K562 (cell line): ENCODE measurements around the gene MAB21L4. TPM values are rescaled to one million over a fixed set of nuclear protein-coding genes. Genes with fewer than 3 reads are reported as not detected.

Experiments
- ARID2 ChIP-seq: fragments of 450-650 bp; IDR thresholded peaks from 2 replicates; pipeline ENCODE4 v1.6.1; 2017; ENCODE audit warnings: antibody characterized with exemption, mild to moderate bottlenecking
- CBFA2T2 ChIP-seq: fragments of 450-650 bp; conservative IDR thresholded peaks from 2 replicates; pipeline ENCODE4 v1.6.1; 2017; ENCODE audit warnings: mild to moderate bottlenecking
- CHD7 ChIP-seq: fragments of 200-600 bp; sonication (generic); IDR thresholded peaks from one replicate; pipeline ENCODE4 v1.6.1; 2012; ENCODE audit warnings: mild to moderate bottlenecking, low read depth, low read length, inconsistent platforms
- E2F6 ChIP-seq, 2 experiments: IDR thresholded peaks; 2 replicates each; pipeline ENCODE4 v1.6.1; 2011; ENCODE audit warnings: borderline replicate concordance in 1 of 2, control low read depth in 1 of 2, low read depth in 1 of 2, low read length in 1 of 2, mild to moderate bottlenecking in 1 of 2, mixed read lengths in 1 of 2, moderate library complexity in 1 of 2; ENCODE audit not compliant: insufficient read depth in 1 of 2, insufficient read length in 1 of 2, poor library complexity in 1 of 2, severe bottlenecking in 1 of 2; ENCODE audit errors: extremely low read depth in 1 of 2
- EZH2 ChIP-seq: IDR thresholded peaks from 2 replicates; pipeline ENCODE4 v1.6.1; 2012; ENCODE audit warnings: low read depth, mild to moderate bottlenecking, inconsistent platforms, low read length, borderline replicate concordance
- HSF4 ChIP-seq: fragments of 250-450 bp; sonication (Bioruptor Pico); IDR thresholded peaks from 2 replicates; pipeline ENCODE4 v2.1.2; 2022; ENCODE audit warnings: mild to moderate bottlenecking, moderate library complexity, borderline replicate concordance
- IRF1 ChIP-seq: sonication (generic); formaldehyde crosslinking; IDR thresholded peaks from 2 replicates; pipeline ENCODE4 v1.8.0; 2022; ENCODE audit warnings: missing genetic modification reagents, mild to moderate bottlenecking, borderline replicate concordance
- NFYB ChIP-seq: IDR thresholded peaks from 2 replicates; pipeline ENCODE4 v1.6.1; 2011; ENCODE audit warnings: mild to moderate bottlenecking, moderate library complexity; ENCODE audit not compliant: insufficient read length; ENCODE audit errors: extremely low read depth
- POU5F1 ChIP-seq: fragments of 150-350 bp; IDR thresholded peaks from 2 replicates; pipeline ENCODE4 v1.6.1; 2014; ENCODE audit warnings: borderline replicate concordance, low read length, low read depth, mild to moderate bottlenecking; ENCODE audit not compliant: partially characterized antibody
- RBFOX2 ChIP-seq: fragments of 200-400 bp; formaldehyde crosslinking; IDR thresholded peaks from 2 replicates; pipeline ENCODE4 v1.6.1; 2017; ENCODE audit warnings: low read depth, mild to moderate bottlenecking, low read length, moderate library complexity
- polyA plus RNA-seq, 8 experiments: library from polyadenylated mRNA; depleted of rRNA in 4 of 8; stranded (reverse) in 5 of 8; unstranded in 3 of 8; fragments of >200 nt; fragmentation: Nextera tagmentation in 2 of 8; fragmentation: Illumina TruSeq in 1 of 8; extraction: Ambion mirVana in 2 of 8; extraction: Trizol in 1 of 8; gene quantifications; 2 replicates each; pipeline versions ENCODE4 v1.2.1 to v1.2.3, GENCODE V29; 2011 to 2014; ENCODE audit warnings: inconsistent platforms in 1 of 8, missing spikeins in 1 of 8
- total RNA-seq, 7 experiments: library from RNA; depleted of rRNA in 6 of 7; stranded (reverse); fragments of >200 nt in 6 of 7; fragmentation: Illumina TruSeq in 2 of 7; extraction: Trizol in 2 of 7; gene quantifications; 2 replicates each; pipeline versions ENCODE4 v1.2.1 to v1.2.3, GENCODE V29; 2011 to 2021; ENCODE audit warnings: low replicate concordance in 1 of 7

MAB21L4 gene
- total and polyA plus RNA-seq, 9 of the 15 experiments (the other 6 are each of a cell fraction or from before 2014, with no cell fraction given), result 0.03 TPM; not detected in 8

- TF ChIP-seq CHD7 (no peak), POU5F1 (no peak), NFYB (no peak), RBFOX2 (no peak), CBFA2T2 (no peak), ARID2 (no peak), E2F6 (IDR thresholded peaks at IDR 0.05; ENCODE audit: borderline replicate concordance in 1 of 2, extremely low read depth in 1 of 2, insufficient read depth in 1 of 2, insufficient read length in 1 of 2, low read depth in 1 of 2, low read length in 1 of 2, poor library complexity in 1 of 2, severe bottlenecking in 1 of 2) (no peak), IRF1 (CRISPR knock-in tag) (no peak), EZH2 (no peak), HSF4 (CRISPR knock-in tag) (no peak)
Observed at GRCh38 chr2:240919786-240920782, 24.1 kb upstream of the MAB21L4 start (continued).
